ENCODE measurements around the gene FAT3.

- TF ChIP-seq POLR2A (IDR thresholded peaks at IDR 0.05; ENCODE audit: low read depth, low read length) (no peak), POLR2AphosphoS5 (IDR thresholded peaks at IDR 0.05; ENCODE audit: low read depth, low read length) (no peak), TAF1 (IDR thresholded peaks at IDR 0.05; ENCODE audit: borderline replicate concordance, low read depth, low read length) (no peak)
Measured at GRCh38 chr11:92257536-92257935, 32.9 kb downstream of the FAT3 start.
